GM12878 (cell line): Measurements from ENCODE around the gene MAP4K4. TPM values are rescaled to one million over a fixed set of nuclear protein-coding genes. Genes with fewer than 3 reads are reported as not detected.

Experiments used
- ATAC-seq: fragments of 200-7000 bp; cut with Tn5 transposase; 3 replicates; pipeline ENCODE4 v1.9.1; 2020; ENCODE audit warnings: mild to moderate bottlenecking, moderate library complexity
- BruUV-seq: library from RNA; stranded (reverse); fragments of 400-500 nt; replicated peaks from 2 replicates; lab custom pipeline; 2021; lab: Mats Ljungman, UMichigan
- CTCF ChIA-PET: fragments of 300-600 bp; sonication (Branson Sonifier 250); formaldehyde crosslinking; extraction: SDS; loops from one replicate; lab custom pipeline; 2021; ENCODE audit warnings: inconsistent platforms; lab: Yijun Ruan, JAX
- POLR2A ChIA-PET: fragments of 350-600 bp; formaldehyde crosslinking; extraction: SDS; loops from one replicate; lab custom pipeline; 2021; ENCODE audit warnings: inconsistent platforms; lab: Charles Lee
- RAD21 ChIA-PET: fragments of 300-600 bp; sonication (Branson Sonifier 250); formaldehyde crosslinking; loops from one replicate; lab custom pipeline; 2023; ENCODE audit warnings: antibody characterized with exemption; ENCODE audit not compliant: unreplicated experiment; lab: Charles Lee
- SMC1A ChIA-PET: fragments of 300-600 bp; sonication (Branson Sonifier 250); formaldehyde crosslinking; loops from one replicate; lab custom pipeline; 2023; ENCODE audit not compliant: unreplicated experiment, uncharacterized antibody; lab: Charles Lee
- DNase-seq: peaks from one replicate; pipeline ENCODE4 v3.0.0-alpha.2; 2011; ENCODE audit warnings: low read depth, low spot score
- FAIRE-seq: peaks from 3 replicates; lab custom pipeline; 2011; peaks lifted over from hg19 to GRCh38; lab: Jason Lieb, UNC
- H2AFZ ChIP-seq: 2 replicates; pipeline ENCODE4 v1.6.0; 2011; ENCODE audit warnings: low read depth, low read length, control low read depth; ENCODE audit not compliant: control insufficient read depth
- H3K27ac ChIP-seq: 2 replicates; pipeline ENCODE4 v1.5.1; 2011; ENCODE audit warnings: control low read depth; ENCODE audit not compliant: control insufficient read depth, insufficient read depth
- H3K27me3 ChIP-seq, 2 experiments: replicated peaks in 1 of 2; 2 replicates each; pipeline versions ENCODE4 v1.6.0 to v1.6.1; 2011; ENCODE audit warnings: low read length in 1 of 2; ENCODE audit not compliant: control insufficient read depth in 2 of 2, insufficient read depth in 2 of 2
- H3K36me3 ChIP-seq, 2 experiments: 2 replicates each; pipeline ENCODE4 v1.5.1; 2011; ENCODE audit warnings: low read length in 1 of 2; ENCODE audit not compliant: control insufficient read depth in 2 of 2, insufficient read depth in 2 of 2
- H3K4me1 ChIP-seq: 2 replicates; pipeline ENCODE4 v1.6.1; 2011; ENCODE audit warnings: mild to moderate bottlenecking, low read length, moderate library complexity, mixed read lengths; ENCODE audit not compliant: control insufficient read depth, insufficient read depth
- H3K4me2 ChIP-seq: 2 replicates; pipeline ENCODE4 v1.6.0; 2011; ENCODE audit warnings: control low read depth; ENCODE audit not compliant: control insufficient read depth, insufficient read depth
- H3K4me3 ChIP-seq: fragments of 200-600 bp; sonication (generic); 2 replicates; pipeline ENCODE4 v1.5.1; 2016
- H3K79me2 ChIP-seq: 2 replicates; pipeline ENCODE4 v1.6.0; 2011; ENCODE audit warnings: low read length; ENCODE audit not compliant: control insufficient read depth, insufficient read depth
- H3K9ac ChIP-seq: 2 replicates; pipeline ENCODE4 v1.8.0; 2011; ENCODE audit warnings: low read length, control low read depth, mixed read lengths; ENCODE audit not compliant: control insufficient read depth, insufficient read depth
- H3K9me3 ChIP-seq: replicated peaks from 3 replicates; pipeline ENCODE4 v1.5.1; 2011; ENCODE audit warnings: mild to moderate bottlenecking, low read length; ENCODE audit not compliant: control insufficient read depth, insufficient read depth
- H4K20me1 ChIP-seq: 2 replicates; pipeline ENCODE4 v1.6.0; 2011; ENCODE audit not compliant: control insufficient read depth, insufficient read depth
- CREM ChIP-seq: IDR thresholded peaks from 2 replicates; pipeline ENCODE4 v1.6.1; 2014; ENCODE audit warnings: antibody characterized with exemption, low read depth
- FOXK2 ChIP-seq: fragments of 450-650 bp; IDR thresholded peaks from 2 replicates; pipeline ENCODE4 v1.6.1; 2017; ENCODE audit warnings: mild to moderate bottlenecking, moderate library complexity
- HDAC2 ChIP-seq: fragments of 200-600 bp; sonication (generic); IDR thresholded peaks from 2 replicates; pipeline ENCODE4 v1.6.1; 2017
- ZNF24 ChIP-seq: fragments of 450-650 bp; IDR thresholded peaks from 2 replicates; pipeline ENCODE4 v1.6.1; 2017; ENCODE audit warnings: antibody characterized with exemption, mild to moderate bottlenecking
- ZNF592 ChIP-seq: fragments of 450-650 bp; IDR thresholded peaks from 2 replicates; pipeline ENCODE4 v1.6.1; 2017; ENCODE audit warnings: mild to moderate bottlenecking, moderate library complexity
- WGBS: methylation state at CpG from one replicate; pipeline ENCODE4 v1.1.6; 2016; ENCODE audit warnings: low lambda C conversion rate; ENCODE audit not compliant: insufficient replicate concordance, insufficient coverage; ENCODE audit errors: missing lambda C conversion rate; 5-methylcytosine and 5-hydroxymethylcytosine counted together
- in situ Hi-C: fragments of 300-500 bp; cut with MboI; formaldehyde crosslinking; loops from 9 replicates; pipeline ENCODE4 v1.14.3; 2018; ENCODE audit warnings: mixed read lengths
- intact Hi-C: fragments of 100-400 bp; cut with micrococcal nuclease; formaldehyde crosslinking; loops from one replicate; pipeline ENCODE4 v1.14.2; 2022; ENCODE audit not compliant: unreplicated experiment
- polyA plus RNA-seq, 11 experiments: library from polyadenylated mRNA; depleted of rRNA in 4 of 11; unstranded in 6 of 11; stranded (reverse) in 5 of 11; fragments of >200 nt; fragmentation: Nextera tagmentation in 4 of 11; fragmentation: Illumina TruSeq in 1 of 11; extraction: Ambion mirVana in 4 of 11; extraction: Trizol in 1 of 11; gene quantifications; 1 replicate in 1 of 11; 2 replicates in 10 of 11; pipeline versions ENCODE4 v1.2.1 to v1.2.3, GENCODE V29; 2011 to 2016; ENCODE audit warnings: inconsistent platforms in 2 of 11, missing spikeins in 2 of 11, low read depth in 1 of 11
- total RNA-seq, 4 experiments: library from RNA; depleted of rRNA in 3 of 4; stranded (reverse); fragments of >200 nt in 3 of 4; fragmentation: Illumina TruSeq in 1 of 4; extraction: Trizol in 1 of 4; gene quantifications; 2 replicates each; pipeline versions ENCODE4 v1.2.1 to v1.2.3, GENCODE V29; 2013 to 2021

The MAP4K4 gene
- total and polyA plus RNA-seq, 10 of the 15 experiments (the other 5 are each of a cell fraction or from before 2014, with no cell fraction given): 1.9 to 50.4 (median 9.7) TPM

- in situ Hi-C loops: no loop called here
- Histone ChIP-seq H3K9me3 (no peaks in the 10 kb centered on the region), H2AFZ (no peak overlapping the region), H3K36me3 (no peaks in the 10 kb centered on the region), H3K4me3 (no peak overlapping the region), H3K4me1 (peaks cover 6% of the 10 kb centered on the region), H3K79me2 (no peaks in the 10 kb centered on the region), H4K20me1 (no peaks in the 10 kb centered on the region), H3K4me2 (no peak overlapping the region), H3K9ac (no peak overlapping the region), H3K27ac (no peak overlapping the region), H3K27me3 (no peaks in the 10 kb centered on the region; a peak in 1 of 4 replicates)
- FAIRE-seq: no peak
- ATAC-seq: no peak
- ChIA-PET POLR2A (interaction anchor here (1.2 kb wide), 1 partner anchor 66 kb away, joined by 3 read pairs; the partner anchor contains the start of gene MAP4K4), SMC1A (interaction anchor here (0.7 to 1.2 kb wide), 4 partner anchors 31 to 343 kb away, joined by 3 to 4 read pairs (median 3); no protein-coding TSS in a partner anchor), RAD21 (interaction anchor here (0.6 to 2.4 kb wide), 4 partner anchors 8 to 45 kb away, joined by 3 to 7 read pairs (median 6); no protein-coding TSS in a partner anchor), CTCF (interaction anchor here (1.3 to 12.9 kb wide), 2 partner anchors 64 to 128 kb away, joined by 3 to 204 read pairs; no protein-coding TSS in a partner anchor)
- 30% methylated on average over 4 of the region's 4 CpGs for WGBS
- DNase-seq: no peak
- TF ChIP-seq CREM (no peak), FOXK2 (no peak), ZNF592 (no peak), ZNF24 (no peak), HDAC2 (no peak)
- no TSS peak for BruUV-seq
- intact Hi-C loops: no loop called here
Measured at GRCh38 chr2:101762451-101763171, 65.1 kb downstream of the MAP4K4 start.
